Adipose tissue (tissue), 3 donors: ENCODE results near the gene VWF. TPM values are rescaled to one million over a fixed set of nuclear protein-coding genes. Genes with fewer than 3 reads are reported as not detected.

Experiments
- H3K27ac ChIP-seq: one replicate; pipeline ENCODE4 v1.5.1; 2013; ENCODE audit warnings: low read depth, low read length
- WGBS, 3 donors: extraction: QIAGEN DNeasy Blood & Tissue Kit; methylation state at CpG; one replicate each; pipeline ENCODE4 v1.1.7; 2013; 5-methylcytosine and 5-hydroxymethylcytosine counted together
- polyA plus RNA-seq, 3 donors: library from polyadenylated mRNA; stranded (reverse); fragments of 200-250 nt; gene quantifications; one replicate each; pipeline ENCODE4 v1.2.3, GENCODE V29; 2013
- donor health status: healthy with polysubstance abuse.
- donor health status: Bipolar disorder and iron deficiency.
- donor health status: healthy.

VWF gene
- polyA plus RNA-seq, 3 donors = 41.1 to 243 (median 130) TPM

GRCh38 chr12:6085841-6086240 lies 38.6 kb downstream of the VWF start:
- 60 to 84% (median 74%) methylated on average over 3 of the region's 3 CpGs for WGBS, 3 donors
- H3K27ac ChIP-seq = no peak overlapping the region

- WGBS, 3 donors = 92 to 98% (median 98%) methylated on average over 6 of the region's 6 CpGs
- no peak overlapping the region for H3K27ac ChIP-seq
These were observed 39.5 kb downstream of the VWF start for GRCh38 chr12:6084969-6085450.

- 39 to 58% (median 51%) methylated on average over 7 of the region's 7 CpGs for WGBS, 3 donors
- no peak overlapping the region for H3K27ac ChIP-seq
These were observed 40.1 kb downstream of the VWF start for GRCh38 chr12:6084261-6084968.

GRCh38 chr12:6083601-6084000 lies 40.9 kb downstream of the VWF start:
- no peak overlapping the region for H3K27ac ChIP-seq
- WGBS, 3 donors = 61 to 83% (median 77%) methylated on average over 4 of the region's 4 CpGs

GRCh38 chr12:6082613-6083012 lies 41.9 kb downstream of the VWF start:
- 76 to 85% (median 81%) methylated on average over 3 of the region's 3 CpGs for WGBS, 3 donors
- no peak overlapping the region for H3K27ac ChIP-seq

DNA sequence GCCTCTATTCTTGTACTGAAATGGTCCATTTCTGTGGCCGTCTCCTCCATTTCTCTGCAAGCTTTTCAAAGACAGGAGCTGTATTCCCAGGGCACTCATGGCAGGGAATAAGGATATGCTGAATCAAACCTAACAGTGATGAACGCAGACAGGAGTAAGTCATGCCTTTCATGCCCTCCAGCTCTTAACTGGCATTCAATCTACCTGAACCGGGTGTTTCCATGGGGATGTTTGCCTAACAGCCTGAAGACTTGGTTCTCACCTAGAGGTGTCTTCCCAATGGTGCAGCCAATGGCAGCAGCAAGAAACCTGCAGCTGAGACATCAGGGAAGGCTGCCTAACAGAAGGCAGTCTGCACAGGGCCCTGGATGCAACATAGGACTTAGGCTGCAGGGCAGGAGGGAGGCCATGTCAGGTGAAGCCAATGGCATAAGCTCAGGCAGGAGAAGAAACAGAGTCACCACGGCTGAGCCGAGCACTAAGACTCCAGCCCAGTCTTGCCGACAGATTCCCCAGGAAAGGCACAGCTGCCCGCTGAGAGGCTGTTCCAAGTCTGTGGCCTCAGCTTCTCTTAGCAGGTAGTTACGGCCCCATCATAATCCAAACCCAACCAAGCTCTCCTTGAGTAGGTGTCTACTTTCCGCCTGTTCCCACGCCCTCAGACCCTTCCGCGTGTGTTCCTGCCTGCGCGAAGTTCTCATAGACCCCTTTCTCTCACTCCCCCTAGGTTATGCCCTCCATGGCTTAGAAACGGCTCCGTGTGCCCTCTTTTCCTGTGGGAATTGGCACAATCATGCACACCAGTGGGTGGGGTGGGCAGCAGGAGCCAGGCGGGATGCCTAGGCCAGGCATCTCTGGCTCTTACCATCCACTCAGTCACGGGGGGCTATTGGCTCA lies 44.1 kb downstream of the VWF start:
- WGBS, 3 donors = 82 to 91% (median 87%) methylated on average over 18 of the region's 18 CpGs
- no peak overlapping the region for H3K27ac ChIP-seq

- H3K27ac ChIP-seq = no peak overlapping the region
- WGBS, 3 donors = 67 to 76% (median 74%) methylated on average over 3 of the region's 3 CpGs
These were observed 45.9 kb downstream of the VWF start for GRCh38 chr12:6078398-6079096.

DNA sequence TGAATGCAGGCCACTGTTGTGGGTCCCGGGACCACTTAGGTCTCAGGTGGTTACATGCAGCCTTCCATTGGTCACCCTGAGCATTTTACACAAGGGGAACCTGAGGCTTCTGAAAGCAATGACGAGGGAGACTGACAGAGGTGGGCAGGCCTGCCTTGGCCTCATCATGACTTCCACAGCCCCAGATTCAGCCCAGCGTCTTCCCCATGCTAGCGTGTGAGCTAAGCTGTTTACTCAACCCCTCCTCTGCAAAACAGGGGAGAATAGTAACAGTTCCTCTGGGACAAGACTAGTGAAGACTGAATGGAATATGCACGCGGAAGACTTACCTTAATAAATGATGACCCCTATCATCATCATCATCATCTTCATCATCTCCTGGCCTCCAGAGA lies 46.8 kb downstream of the VWF start:
- no peak overlapping the region for H3K27ac ChIP-seq
- WGBS, 3 donors = 86 to 92% (median 92%) methylated on average over 6 of the region's 6 CpGs

GRCh38 chr12:6076776-6077691 lies 47.4 kb downstream of the VWF start:
- no peak overlapping the region for H3K27ac ChIP-seq
- WGBS, 3 donors = 92 to 95% (median 94%) methylated on average over 28 of the region's 28 CpGs

- 66 to 82% (median 74%) methylated on average over 4 of the region's 4 CpGs for WGBS, 3 donors
These were observed 48.1 kb downstream of the VWF start for GRCh38 chr12:6076346-6076745.

GRCh38 chr12:6074979-6075585 lies 49.4 kb downstream of the VWF start:
- H3K27ac ChIP-seq = no peak overlapping the region
- WGBS, 3 donors = 17 to 47% (median 22%) methylated on average over 30 to 31 of the region's 31 CpGs

More at GRCh38 chr12:6076346-6076745, 48.1 kb downstream of the VWF start:
- H3K27ac ChIP-seq = no peak overlapping the region

DNA sequence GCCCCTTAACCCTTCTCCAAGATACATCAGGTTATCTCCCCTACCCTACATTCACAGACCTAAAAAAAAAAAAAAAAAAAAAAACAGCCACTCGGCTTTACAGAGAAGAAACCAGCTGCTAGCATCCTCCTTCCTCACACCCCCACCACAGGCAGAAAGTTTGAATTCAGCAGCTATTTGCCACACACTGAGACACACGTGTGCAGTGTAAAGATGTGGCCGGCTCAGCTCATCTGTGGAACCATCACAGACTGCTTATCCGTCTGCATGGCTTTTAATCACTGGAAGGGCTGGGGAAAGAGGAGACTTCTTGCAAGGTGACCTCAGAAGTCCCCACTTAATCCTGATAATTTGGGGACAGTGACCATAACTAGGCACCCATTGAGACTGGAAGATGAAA lies 50.0 kb downstream of the VWF start:
- no peak overlapping the region for H3K27ac ChIP-seq
- WGBS, 3 donors = 27 to 30% (median 29%) methylated on average over 4 of the region's 4 CpGs

DNA sequence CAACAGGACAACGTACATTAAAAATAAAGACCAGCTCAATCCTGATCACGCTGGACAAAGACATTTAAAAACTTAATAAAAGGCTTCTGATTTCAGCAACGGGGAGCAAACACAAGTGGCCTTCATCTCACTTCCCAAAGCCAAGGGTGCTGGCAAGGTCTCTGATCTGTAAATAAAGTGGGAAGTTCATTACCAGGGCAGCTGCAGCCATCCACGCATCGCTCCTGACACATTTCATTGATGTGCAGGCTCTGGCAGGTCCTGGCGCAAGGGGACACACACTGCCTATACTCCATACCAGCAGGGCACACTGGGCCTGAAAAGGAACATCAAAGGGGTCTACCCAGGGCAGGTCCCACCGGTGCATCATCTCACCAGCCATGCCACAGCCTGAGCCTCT lies 51.0 kb downstream of the VWF start:
- WGBS, 3 donors = 53 to 84% (median 80%) methylated on average over 7 of the region's 7 CpGs
- H3K27ac ChIP-seq = no peak overlapping the region

DNA sequence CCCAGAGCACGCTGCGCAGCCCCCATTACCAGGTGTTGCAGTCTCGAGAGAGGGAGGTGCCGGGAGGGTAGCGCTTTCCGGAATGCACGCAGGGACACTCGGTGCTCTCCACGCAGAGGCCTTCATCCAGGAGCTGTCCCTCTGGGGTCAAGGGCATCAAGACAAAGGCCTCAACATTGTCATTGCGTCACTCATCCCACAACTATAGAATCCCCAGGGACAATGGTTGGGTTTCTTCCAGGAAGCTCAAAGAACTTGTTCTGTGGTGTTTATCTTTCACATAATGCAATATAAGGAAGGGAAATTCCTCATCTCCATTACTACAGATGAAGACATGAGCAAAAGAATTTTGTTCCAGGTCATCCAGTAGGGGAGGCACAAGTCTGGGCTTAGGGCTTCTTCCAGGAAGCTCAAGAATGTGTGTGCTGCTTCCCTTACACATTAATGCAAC lies 52.1 kb downstream of the VWF start:
- H3K27ac ChIP-seq = no peak overlapping the region

GRCh38 chr12:6071589-6071988 lies 52.9 kb downstream of the VWF start:
- 85 to 96% (median 91%) methylated on average over 4 of the region's 4 CpGs for WGBS, 3 donors
- H3K27ac ChIP-seq = no peak overlapping the region

More for the DNA sequence above, 52.1 kb downstream of the VWF start:
- WGBS, 3 donors = 71 to 81% (median 76%) methylated on average over 10 of the region's 10 CpGs

GRCh38 chr12:6070472-6071257 lies 53.8 kb downstream of the VWF start:
- H3K27ac ChIP-seq = no peak overlapping the region
- 67 to 87% (median 86%) methylated on average over 11 of the region's 11 CpGs for WGBS, 3 donors
